Measurements from ENCODE around the gene SLC36A4.
"Not testable (repeated sequence)": the region's sequence is repeated elsewhere in the genome, so short reads cannot be mapped to it uniquely, and the experiment has no call there.

The SLC36A4 gene

DNA sequence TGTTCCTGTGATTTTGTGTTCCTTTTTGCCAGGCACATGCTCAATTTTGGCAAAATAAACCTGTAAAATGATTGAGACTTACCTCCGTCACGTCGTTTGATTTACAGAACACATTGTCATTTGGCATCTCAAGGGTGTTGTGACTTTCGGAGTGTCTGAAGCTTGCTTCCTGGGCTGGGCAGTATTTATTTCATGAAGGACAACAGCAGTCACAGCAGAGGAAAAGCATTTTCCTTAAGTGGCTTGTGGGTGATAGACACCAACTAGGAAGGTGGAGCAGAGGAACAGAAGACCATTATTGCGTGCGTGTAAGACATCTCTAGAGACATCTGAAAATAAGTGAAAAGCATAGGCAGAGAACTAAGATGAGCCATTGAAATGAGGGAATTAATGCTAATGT lies 80.2 kb downstream of the SLC36A4 start:
- no peak for FAIRE-seq

- FAIRE-seq, result no peak
Measured at GRCh38 chr11:93116641-93117441, 81.0 kb downstream of the SLC36A4 start.

DNA sequence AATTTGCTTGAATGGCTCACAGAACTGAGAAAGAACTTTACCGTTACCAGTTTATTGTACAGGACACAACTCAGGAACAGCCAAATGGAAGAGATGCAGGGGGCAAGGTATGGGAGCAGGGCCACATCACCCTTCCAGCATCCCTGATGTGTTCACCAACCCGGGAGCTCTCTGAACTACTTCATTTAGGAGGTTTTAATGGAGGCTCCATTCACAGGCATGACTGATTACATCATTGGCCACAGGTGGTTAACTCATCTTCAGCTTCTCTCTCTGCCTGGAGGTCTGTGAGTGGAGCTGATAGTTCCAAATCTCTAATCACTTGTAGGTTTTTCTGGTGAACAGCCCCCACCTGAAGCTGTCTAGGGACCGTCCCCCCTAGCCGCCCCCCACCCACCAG lies 83.5 kb downstream of the SLC36A4 start:
- no peak for FAIRE-seq

DNA sequence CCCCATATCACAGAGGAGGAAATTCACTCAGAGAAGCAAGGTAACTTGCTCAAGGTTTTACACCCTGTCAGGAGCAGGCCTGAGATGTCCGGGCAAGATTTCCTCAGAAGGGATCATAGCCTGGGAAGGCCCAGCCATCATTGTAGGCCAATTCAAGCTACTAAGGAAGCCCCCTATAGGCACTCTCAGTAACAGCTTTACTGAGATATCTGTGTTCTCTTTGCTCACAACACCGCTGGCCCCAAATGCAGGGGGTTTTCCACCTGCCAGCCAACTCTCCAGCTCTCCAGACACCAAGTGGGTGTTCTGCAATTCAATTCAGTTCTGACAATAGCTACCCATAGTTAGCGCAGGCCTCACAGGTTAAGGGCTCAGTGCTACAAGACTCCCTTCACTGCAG lies 84.0 kb downstream of the SLC36A4 start:
- no peak for FAIRE-seq

DNA sequence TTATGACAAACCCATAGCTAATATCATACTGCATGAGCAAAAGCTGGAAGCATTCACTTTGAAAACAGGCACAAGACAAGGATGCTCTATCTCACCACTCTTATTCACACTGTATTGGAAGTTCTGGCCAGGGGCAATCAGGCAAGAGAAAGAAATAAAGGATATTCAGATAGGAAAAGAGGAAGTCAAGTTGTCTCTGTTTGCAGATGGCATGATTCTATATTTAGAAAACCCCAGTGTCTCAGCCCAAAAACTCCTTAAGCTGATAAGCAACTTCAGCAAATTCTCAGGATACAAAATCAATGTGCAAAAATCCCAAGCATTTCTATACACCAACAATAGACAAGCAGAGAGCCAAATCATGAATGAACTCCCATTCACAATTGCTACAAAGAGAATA lies 86.6 kb downstream of the SLC36A4 start:
- not testable (repeated sequence) for FAIRE-seq

DNA sequence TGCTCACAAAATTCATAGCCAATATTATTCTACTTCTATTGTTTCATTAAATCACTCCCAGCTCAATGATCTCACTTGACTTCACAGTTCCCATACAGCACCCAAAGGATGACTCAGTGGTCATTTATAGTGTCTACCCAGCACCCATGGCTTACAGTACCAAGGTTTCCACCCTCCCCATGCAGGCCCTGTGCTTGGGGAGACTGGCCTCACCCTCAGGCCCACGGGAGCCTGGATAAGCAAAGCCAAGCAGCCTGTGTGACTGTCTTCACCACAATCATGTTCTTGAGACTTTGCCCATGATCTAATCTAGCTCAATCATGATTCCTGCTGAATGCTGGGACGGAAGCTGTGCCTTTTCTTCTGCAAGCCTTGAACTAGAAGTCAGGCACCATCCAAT lies 97.6 kb downstream of the SLC36A4 start:
- FAIRE-seq, result no peak

DNA sequence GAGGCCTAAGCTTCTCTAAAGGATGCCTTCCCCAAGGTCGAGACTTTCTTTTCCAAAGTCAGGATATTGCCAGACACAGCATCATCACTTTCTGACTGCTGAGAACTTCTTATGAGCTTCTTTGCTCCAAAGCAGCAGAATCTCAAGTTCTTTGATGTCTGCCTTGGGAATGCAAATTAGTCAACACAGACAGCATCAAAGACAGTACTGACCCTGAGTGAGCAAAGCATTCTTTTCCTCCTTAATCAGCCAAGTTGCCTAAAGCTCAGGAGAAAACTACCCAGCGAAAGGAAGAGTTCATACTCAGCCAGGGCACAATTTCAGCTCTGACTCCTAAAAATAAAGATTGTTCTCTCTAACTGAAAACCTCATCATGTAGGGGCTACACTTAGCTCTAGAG lies 98.0 kb downstream of the SLC36A4 start:
- no peak for FAIRE-seq

Measured in G401.6 (cell line).